ENCODE data around the gene MFN2.
"Not testable (repeated sequence)": the region's sequence is repeated elsewhere in the genome, so short reads cannot be mapped to it uniquely, and the experiment has no call there.

The MFN2 gene

GRCh38 chr1:12022036-12022435 is 41.8 kb downstream of the MFN2 start:
- DNase-seq (ENCODE audit: low read depth in 2 of 2), result no peak

GRCh38 chr1:12026586-12026985 is 46.3 kb downstream of the MFN2 start:
- no peak for DNase-seq (ENCODE audit: low read depth in 2 of 2)

GRCh38 chr1:12028248-12028647 is 48.0 kb downstream of the MFN2 start:
- no peak for DNase-seq (ENCODE audit: low read depth in 2 of 2)

GRCh38 chr1:12028957-12029511 is 48.8 kb downstream of the MFN2 start:
- DNase-seq (ENCODE audit: low read depth in 2 of 2), result no peak

- no peak for DNase-seq (ENCODE audit: low read depth in 2 of 2)
Observed at GRCh38 chr1:12029720-12030339, 49.6 kb downstream of the MFN2 start.

- peak; percentile 34 to 37 for DNase-seq (ENCODE audit: low read depth in 2 of 2)
Observed at GRCh38 chr1:12031039-12031980, 51.1 kb downstream of the MFN2 start.

GRCh38 chr1:12032161-12032621 is 51.9 kb downstream of the MFN2 start:
- no peak for DNase-seq (ENCODE audit: low read depth in 2 of 2)

- DNase-seq (ENCODE audit: low read depth in 2 of 2), result not testable (repeated sequence)
Observed at GRCh38 chr1:12033441-12033840, 53.2 kb downstream of the MFN2 start.

- DNase-seq (ENCODE audit: low read depth in 2 of 2), result no peak
Observed at GRCh38 chr1:12034381-12034801, 54.1 kb downstream of the MFN2 start.

- no peak for DNase-seq (ENCODE audit: low read depth in 2 of 2)
Observed at GRCh38 chr1:12035312-12035711, 55.1 kb downstream of the MFN2 start.

- DNase-seq (ENCODE audit: low read depth in 2 of 2), result no peak
Observed at GRCh38 chr1:12037486-12038355, 57.5 kb downstream of the MFN2 start.

GRCh38 chr1:12038356-12039163 is 58.3 kb downstream of the MFN2 start:
- no peak for DNase-seq (ENCODE audit: low read depth in 2 of 2)

GRCh38 chr1:12039164-12039525 is 58.9 kb downstream of the MFN2 start:
- DNase-seq (ENCODE audit: low read depth in 2 of 2), result no peak

- not testable (repeated sequence) for DNase-seq (ENCODE audit: low read depth in 2 of 2)
Observed at GRCh38 chr1:12039824-12040456, 59.7 kb downstream of the MFN2 start.

GRCh38 chr1:12040457-12041051 is 60.3 kb downstream of the MFN2 start:
- DNase-seq (ENCODE audit: low read depth in 2 of 2), result no peak

- peak in 1 of 2 donors; percentile 23 for DNase-seq (ENCODE audit: low read depth in 2 of 2)
Observed at GRCh38 chr1:12044187-12044877, 64.1 kb downstream of the MFN2 start.

- DNase-seq (ENCODE audit: low read depth in 2 of 2), result no peak
Observed at GRCh38 chr1:12046749-12047119, 66.5 kb downstream of the MFN2 start.

- peak in 1 of 2 donors; percentile 71 for DNase-seq (ENCODE audit: low read depth in 2 of 2)
Observed at GRCh38 chr1:12047120-12047876, 67.1 kb downstream of the MFN2 start.

GRCh38 chr1:12048372-12048771 is 68.1 kb downstream of the MFN2 start:
- no peak for DNase-seq (ENCODE audit: low read depth in 2 of 2)
